Urinary bladder (tissue), 4 donors: ENCODE measurements around the gene ADK. TPM values are rescaled to one million over a fixed set of nuclear protein-coding genes. Genes with fewer than 3 reads are reported as not detected.
A peak's percentile ranks its signal among the peaks of the same experiment; 100 is the strongest.
"Not testable (repeated sequence)": the region's sequence is repeated elsewhere in the genome, so short reads cannot be mapped to it uniquely, and the experiment has no call there.

Experiments
- DNase-seq: peaks from one replicate; pipeline ENCODE4 v3.0.0-alpha.2; 2015; ENCODE audit errors: extremely low spot score
- H3K27ac ChIP-seq: one replicate; pipeline ENCODE4 v1.5.1; 2013; ENCODE audit warnings: low read depth, mild to moderate bottlenecking, moderate library complexity
- H3K36me3 ChIP-seq: one replicate; pipeline ENCODE4 v1.6.1; 2013; ENCODE audit warnings: mild to moderate bottlenecking, moderate library complexity; ENCODE audit not compliant: insufficient read depth
- H3K4me1 ChIP-seq: one replicate; pipeline ENCODE4 v1.6.1; 2013; ENCODE audit warnings: mild to moderate bottlenecking, moderate library complexity; ENCODE audit not compliant: insufficient read depth
- H3K4me3 ChIP-seq: one replicate; pipeline ENCODE4 v1.5.1; 2013; ENCODE audit warnings: low read depth, low read length
- WGBS: extraction: QIAGEN DNeasy Blood & Tissue Kit; methylation state at CpG from one replicate; pipeline ENCODE4 v1.1.7; 2013; 5-methylcytosine and 5-hydroxymethylcytosine counted together
- polyA plus RNA-seq: library from polyadenylated mRNA; stranded (reverse); fragments of 200-250 nt; gene quantifications from one replicate; pipeline ENCODE4 v1.2.3, GENCODE V29; 2013
- total RNA-seq: library from RNA; depleted of rRNA; stranded (reverse); fragments of >200 nt; gene quantifications from one replicate; pipeline ENCODE4 v1.2.3, GENCODE V29; 2014
- donor health status: healthy with polysubstance abuse.
- donor health status: healthy.

ADK gene
- total and polyA plus RNA-seq, 2 donors: 14.2 to 42.8 TPM

DNA sequence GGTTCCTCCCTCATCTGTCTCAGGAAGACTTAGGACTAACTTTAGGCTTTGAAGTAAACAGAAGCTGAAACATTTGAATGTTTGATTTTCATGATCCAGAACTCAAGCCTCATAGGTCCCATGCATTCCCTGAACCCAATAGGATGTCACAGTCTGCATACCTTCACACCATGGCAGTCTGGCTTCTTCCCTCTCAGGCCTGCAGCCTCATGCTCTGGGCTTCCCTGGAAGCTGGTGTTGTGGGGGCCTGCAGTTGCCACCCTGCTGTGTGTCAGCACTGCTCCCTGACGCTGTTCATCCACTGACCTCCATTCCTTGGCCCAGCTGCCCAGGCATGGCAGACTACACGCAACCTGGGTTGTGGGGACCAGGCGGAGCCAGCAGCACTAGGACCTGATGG, 407.9 kb downstream of the ADK start:
- Histone ChIP-seq H3K4me3 (no peak overlapping the region), H3K4me1 (no peaks in the 10 kb centered on the region), H3K27ac (no peak overlapping the region), H3K36me3 (no peaks in the 10 kb centered on the region)
- no peak for DNase-seq
- 95% methylated on average over 3 of the region's 3 CpGs for WGBS

GRCh38 chr10:74568896-74569295, 417.9 kb downstream of the ADK start:
- not testable (repeated sequence) for H3K4me3 ChIP-seq, H3K36me3 ChIP-seq, H3K27ac ChIP-seq, DNase-seq, H3K4me1 ChIP-seq
- 91% methylated on average over 4 of the region's 4 CpGs for WGBS

GRCh38 chr10:74573497-74573896, 422.5 kb downstream of the ADK start:
- H3K4me1 ChIP-seq, DNase-seq, H3K27ac ChIP-seq, H3K4me3 ChIP-seq, H3K36me3 ChIP-seq: not testable (repeated sequence)
- 95% methylated on average over 12 of the region's 12 CpGs for WGBS

DNA sequence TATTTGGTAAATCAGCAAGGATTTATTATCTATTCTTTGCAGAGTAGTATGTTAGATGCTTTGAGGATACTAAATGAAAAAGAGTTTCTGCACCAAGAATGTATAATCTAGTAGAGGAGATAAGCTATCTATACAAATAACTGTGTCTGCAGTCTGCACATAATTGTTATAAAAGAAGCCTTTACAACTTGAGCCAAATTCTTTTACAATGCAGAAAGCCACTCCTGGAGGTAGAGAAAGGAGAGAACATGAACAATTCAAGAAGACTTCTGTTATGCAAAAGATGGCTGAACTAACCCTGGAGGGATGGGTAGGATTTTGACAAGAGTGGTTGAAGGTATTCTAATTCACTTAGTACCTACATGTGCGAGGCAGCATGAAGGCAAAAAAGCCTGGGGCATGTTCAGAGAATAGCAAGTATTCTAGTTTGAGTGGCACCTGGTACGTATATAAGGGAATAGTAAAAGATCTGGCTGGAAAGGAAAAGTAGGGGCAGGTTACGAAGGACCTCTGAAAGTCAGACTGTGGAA, 424.2 kb downstream of the ADK start:
- Histone ChIP-seq H3K36me3 (no peaks in the 10 kb centered on the region), H3K27ac (no peak overlapping the region), H3K4me3 (no peak overlapping the region), H3K4me1 (no peaks in the 10 kb centered on the region)
- DNase-seq: no peak
- WGBS: 95% methylated on average over 3 of the region's 3 CpGs

- Histone ChIP-seq H3K36me3 (no peaks in the 10 kb centered on the region), H3K27ac (no peak overlapping the region), H3K4me3 (no peak overlapping the region), H3K4me1 (no peaks in the 10 kb centered on the region)
- 96% methylated on average over 1 of the region's 1 CpG for WGBS
- DNase-seq: no peak
Observed at GRCh38 chr10:74575912-74576311, 424.9 kb downstream of the ADK start.

DNA sequence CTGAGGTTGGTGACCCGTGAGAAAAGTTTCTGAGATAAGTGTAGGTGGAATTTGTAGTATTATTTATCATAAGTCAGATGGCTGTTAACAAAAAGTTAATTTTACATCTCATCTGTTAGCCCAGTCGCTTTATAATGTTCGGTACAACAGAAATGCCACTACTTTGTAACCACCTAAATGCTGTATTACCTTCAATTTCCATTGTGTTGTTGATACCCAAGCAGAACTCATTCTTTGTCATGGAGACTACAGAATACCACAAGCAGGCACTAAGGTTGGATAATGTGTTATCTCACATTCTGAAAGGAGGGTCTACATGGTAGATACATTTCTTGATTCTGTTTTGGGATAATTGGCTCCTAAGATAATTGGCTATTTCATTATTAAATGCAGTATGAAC, 425.6 kb downstream of the ADK start:
- Histone ChIP-seq H3K4me1 (no peaks in the 10 kb centered on the region), H3K4me3 (no peak overlapping the region), H3K36me3 (no peaks in the 10 kb centered on the region), H3K27ac (no peak overlapping the region)
- DNase-seq: no peak
- WGBS: 95% methylated on average over 3 of the region's 3 CpGs

GRCh38 chr10:74580438-74580837, 429.4 kb downstream of the ADK start:
- H3K4me1 ChIP-seq, H3K36me3 ChIP-seq, H3K27ac ChIP-seq, H3K4me3 ChIP-seq, DNase-seq: not testable (repeated sequence)
- 98% methylated on average over 2 of the region's 2 CpGs for WGBS

DNA sequence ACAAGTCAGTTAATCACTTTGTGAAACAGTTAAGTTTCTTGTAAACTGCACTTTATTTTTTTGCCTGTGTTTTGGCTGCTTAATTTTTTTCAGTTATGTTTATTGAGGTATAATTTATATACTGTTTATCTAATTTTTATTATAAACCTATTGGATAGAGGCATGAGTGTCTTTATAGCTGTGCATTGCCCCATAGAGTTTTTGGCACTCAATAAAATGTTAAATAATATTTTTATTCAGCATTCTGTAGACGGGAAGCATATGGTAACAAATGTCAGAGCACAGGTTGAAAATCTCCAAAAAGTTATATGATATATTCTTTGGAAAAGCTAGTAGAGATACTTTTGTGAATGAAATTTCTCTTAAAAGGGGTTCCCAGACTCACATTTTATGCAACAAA, 431.5 kb downstream of the ADK start:
- H3K36me3 ChIP-seq: no peaks in the 10 kb centered on the region
- H3K4me1 ChIP-seq: no peaks in the 10 kb centered on the region
- WGBS: 31% methylated on average over 1 of the region's 1 CpG
- H3K27ac ChIP-seq: no peak overlapping the region
- H3K4me3 ChIP-seq: no peak overlapping the region
- no peak for DNase-seq

DNA sequence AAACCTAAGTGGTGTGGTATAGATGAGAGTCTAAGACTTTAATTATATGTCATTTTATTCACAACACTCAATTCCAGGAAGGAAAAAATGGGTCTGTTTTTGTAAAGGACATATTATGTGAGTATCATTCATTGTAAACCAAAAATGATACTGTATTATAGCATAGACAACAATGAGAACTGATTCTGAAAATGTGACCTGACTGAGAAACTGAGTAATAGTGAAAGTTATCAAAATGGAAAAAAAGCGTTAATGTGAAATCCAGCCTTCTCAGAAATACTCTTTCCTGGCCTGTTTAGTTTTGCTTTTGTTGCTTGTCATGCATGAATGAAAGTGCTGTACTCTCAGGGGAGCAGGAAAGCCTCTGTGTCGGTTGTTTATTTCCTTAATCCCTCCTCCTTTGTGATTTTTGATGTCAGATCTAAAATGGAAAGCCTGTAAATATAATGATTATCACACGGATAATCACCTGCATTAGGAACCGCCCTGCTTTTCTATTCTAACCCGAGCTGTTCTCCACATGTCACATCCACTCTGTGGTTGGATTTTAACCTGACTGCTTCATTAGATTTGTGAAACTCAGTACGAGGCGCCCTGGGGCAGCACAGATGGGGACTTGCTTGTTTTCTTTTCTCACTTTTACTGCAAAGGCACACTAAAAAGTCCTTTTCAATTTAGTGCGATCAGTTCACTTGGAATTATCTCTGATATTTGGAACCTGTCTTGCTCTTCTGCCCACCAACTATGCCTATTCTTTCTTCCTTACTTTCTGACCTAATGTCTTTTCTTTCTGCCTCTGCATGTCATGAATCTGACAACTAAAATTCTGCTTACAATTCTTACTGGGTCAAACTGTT, 434.4 kb downstream of the ADK start:
- WGBS: 22% methylated on average over 8 of the region's 8 CpGs
- Histone ChIP-seq H3K4me3 (no peak overlapping the region), H3K4me1 (no peaks in the 10 kb centered on the region), H3K27ac (peak overlapping the region; percentile 45), H3K36me3 (no peaks in the 10 kb centered on the region)
- DNase-seq: no peak

DNA sequence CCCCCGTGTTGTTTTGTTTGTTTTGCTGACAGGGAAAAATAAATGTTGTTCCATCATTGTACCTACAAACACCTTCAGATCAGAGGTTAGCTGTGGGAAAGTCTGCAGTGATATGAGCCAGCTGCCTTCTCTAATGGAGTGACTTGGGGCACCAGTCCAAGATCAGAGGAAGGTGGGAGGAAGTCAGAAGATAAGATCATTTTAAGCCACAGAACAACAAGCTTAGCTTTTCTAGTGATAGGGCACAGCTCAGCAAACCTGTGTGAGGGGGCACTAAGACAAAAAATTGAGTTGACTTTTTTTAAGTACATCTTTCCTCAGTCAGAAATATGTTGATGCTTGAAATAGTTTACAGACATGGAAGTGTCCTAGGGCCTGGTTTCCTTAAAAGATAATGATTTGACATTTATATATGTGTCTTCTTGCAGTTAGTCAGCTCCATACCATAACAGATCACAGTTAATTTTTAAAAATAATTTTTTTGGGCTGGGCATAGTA, 435.1 kb downstream of the ADK start:
- Histone ChIP-seq H3K4me1 (no peaks in the 10 kb centered on the region), H3K36me3 (no peaks in the 10 kb centered on the region), H3K4me3 (no peak overlapping the region), H3K27ac (peak overlapping the region; percentile 45)
- DNase-seq: no peak
- WGBS: 4% methylated on average over 1 of the region's 1 CpG

- WGBS: 65% methylated on average over 3 of the region's 3 CpGs
- DNase-seq: no peak
- no peak overlapping the region for H3K4me3 ChIP-seq
- no peaks in the 10 kb centered on the region for H3K36me3 ChIP-seq
- no peak overlapping the region for H3K27ac ChIP-seq
- H3K4me1 ChIP-seq: no peaks in the 10 kb centered on the region
Observed at GRCh38 chr10:74587109-74587854, 436.3 kb downstream of the ADK start.

DNA sequence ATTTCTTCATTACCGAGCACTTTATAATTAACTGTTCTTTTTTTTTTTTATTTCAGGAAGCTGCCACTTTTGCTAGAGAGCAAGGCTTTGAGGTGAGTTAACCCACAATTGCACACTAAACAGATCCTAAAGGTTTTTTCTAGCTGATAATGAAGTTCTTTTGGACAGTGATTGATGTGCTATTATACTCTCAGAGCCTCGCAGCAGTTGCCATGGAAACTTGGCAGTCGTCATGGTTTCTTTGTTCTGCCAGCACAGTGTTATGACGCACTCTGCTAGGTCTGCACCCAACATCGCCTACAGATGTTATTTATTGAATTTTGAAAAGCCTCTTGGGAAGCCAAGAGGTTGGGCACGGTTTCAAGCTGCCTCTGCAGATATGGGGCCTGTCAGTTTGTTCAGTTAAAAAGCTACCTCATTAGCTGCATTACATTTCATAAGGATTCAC, 438.2 kb downstream of the ADK start:
- peak; percentile 87 for DNase-seq
- 9% methylated on average over 6 of the region's 6 CpGs for WGBS
- no peaks in the 10 kb centered on the region for H3K4me1 ChIP-seq
- H3K27ac ChIP-seq: no peak overlapping the region
- H3K4me3 ChIP-seq: no peak overlapping the region
- no peaks in the 10 kb centered on the region for H3K36me3 ChIP-seq

DNA sequence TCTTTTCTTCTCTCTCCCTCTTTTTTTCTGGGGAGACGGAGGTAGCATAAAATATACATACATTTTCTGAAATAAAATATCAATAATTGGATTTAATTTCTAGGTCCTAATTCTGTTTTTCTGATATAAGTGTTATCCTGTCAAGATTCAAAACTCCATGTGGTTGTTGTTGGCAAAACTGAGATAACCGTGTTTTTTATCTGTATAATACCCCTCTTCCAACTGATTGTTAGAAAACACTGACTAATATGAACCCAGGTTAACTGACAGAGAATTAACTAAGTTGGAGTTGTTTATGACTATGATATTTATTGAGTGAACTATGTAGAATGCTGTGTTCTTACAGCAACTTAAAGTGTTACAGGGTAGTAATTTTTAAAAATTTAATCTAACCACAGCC, 438.8 kb downstream of the ADK start:
- Histone ChIP-seq H3K4me3 (no peak overlapping the region), H3K27ac (no peak overlapping the region), H3K36me3 (no peaks in the 10 kb centered on the region), H3K4me1 (no peaks in the 10 kb centered on the region)
- WGBS: 39% methylated on average over 2 of the region's 2 CpGs
- no peak for DNase-seq

DNA sequence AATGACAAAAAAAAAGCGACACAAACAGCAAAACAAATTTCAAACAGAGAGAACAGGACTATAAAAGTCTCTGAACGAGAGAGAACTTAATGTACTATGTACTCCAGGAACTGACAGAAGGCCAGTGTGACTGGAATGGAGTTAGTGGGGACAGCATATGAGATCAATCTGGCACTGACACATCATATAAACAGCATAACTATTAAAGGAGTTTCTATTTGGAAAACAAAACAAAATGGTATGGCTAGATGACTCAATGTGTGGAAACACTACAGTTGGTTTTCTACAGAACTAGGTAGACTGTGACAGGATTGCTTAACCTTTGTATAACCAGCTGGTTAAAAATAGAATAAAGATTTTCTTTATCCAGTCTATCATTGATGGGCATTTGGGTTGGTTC, 442.4 kb downstream of the ADK start:
- 48% methylated on average over 2 of the region's 2 CpGs for WGBS
- H3K36me3 ChIP-seq: no peaks in the 10 kb centered on the region
- no peaks in the 10 kb centered on the region for H3K4me1 ChIP-seq
- DNase-seq: no peak
- H3K27ac ChIP-seq: no peak overlapping the region
- H3K4me3 ChIP-seq: no peak overlapping the region
